Dedifferentiated amniotic fluid mesenchymal stem cell (primary cell): ENCODE measurements around the gene GPBP1.

Source experiments
- DNase-seq: peaks from one replicate; pipeline ENCODE4 v3.0.0-alpha.2; 2016; ENCODE audit errors: extremely low spot score

The GPBP1 gene

GRCh38 chr5:57210633-57211032 lies 36.8 kb downstream of the GPBP1 start:
- no peak for DNase-seq

DNA sequence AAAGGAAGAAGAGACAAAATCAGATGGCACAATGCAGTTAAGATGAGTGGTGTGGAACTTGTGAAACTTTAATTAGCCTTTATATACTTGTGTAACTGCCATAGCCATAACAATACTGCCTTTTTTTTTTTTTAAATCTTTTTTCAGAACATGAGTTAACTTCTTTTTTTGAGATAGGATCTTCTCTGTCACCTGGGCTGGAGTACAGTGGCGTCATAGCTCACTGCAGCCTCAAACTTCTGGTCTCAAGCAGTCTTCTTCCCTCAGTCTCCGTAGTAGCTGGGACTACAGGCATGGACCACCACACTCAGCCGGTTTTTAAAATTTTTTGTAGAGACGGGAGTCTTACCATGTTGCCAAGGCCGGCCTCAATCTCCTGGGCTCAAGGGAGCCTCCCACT lies 37.2 kb downstream of the GPBP1 start:
- DNase-seq: no peak

- no peak for DNase-seq
Measured at GRCh38 chr5:57215629-57216195, 41.9 kb downstream of the GPBP1 start.

DNA sequence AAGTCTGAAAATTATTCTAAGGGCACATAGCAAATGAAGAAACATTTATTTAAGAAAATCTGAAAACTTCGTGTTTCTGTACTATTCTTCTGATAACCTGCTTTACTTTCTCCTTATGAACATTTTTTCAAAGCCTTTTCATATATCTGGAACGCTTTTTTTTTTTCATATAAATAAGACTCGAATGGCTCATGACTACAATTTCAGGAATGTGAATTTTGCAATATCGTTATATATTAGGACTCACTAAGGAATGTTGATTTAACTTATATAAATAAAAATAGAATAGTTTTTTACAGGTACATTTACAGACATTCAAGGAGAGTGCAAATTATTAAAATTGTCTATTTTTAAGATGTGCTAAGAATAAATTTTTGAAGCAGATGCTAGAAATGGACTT lies 42.9 kb downstream of the GPBP1 start:
- peak; percentile 62 for DNase-seq

- DNase-seq: no peak
Measured at GRCh38 chr5:57219386-57219785, 45.5 kb downstream of the GPBP1 start.

GRCh38 chr5:57221049-57221568 lies 47.2 kb downstream of the GPBP1 start:
- DNase-seq: peak; percentile 84

DNA sequence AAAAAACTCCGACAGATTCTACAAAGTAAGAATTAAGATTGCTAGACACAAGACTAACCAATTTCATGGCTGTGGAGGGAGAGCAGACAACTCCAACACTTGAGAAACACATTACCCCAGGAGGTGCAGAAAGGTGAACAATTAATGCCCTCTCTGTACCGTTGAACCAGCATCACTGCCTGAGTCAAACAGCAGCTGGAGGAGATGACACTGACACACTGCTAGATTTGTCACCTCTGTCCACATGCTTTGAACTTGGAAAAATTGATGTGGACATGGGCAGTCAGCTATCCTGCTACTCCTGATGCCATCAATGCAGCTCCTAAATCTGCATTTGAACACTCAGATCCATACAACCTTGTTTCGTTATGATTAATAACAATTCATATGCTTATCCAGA lies 51.7 kb downstream of the GPBP1 start:
- no peak for DNase-seq

GRCh38 chr5:57229313-57229712 lies 55.5 kb downstream of the GPBP1 start:
- DNase-seq: no peak

DNA sequence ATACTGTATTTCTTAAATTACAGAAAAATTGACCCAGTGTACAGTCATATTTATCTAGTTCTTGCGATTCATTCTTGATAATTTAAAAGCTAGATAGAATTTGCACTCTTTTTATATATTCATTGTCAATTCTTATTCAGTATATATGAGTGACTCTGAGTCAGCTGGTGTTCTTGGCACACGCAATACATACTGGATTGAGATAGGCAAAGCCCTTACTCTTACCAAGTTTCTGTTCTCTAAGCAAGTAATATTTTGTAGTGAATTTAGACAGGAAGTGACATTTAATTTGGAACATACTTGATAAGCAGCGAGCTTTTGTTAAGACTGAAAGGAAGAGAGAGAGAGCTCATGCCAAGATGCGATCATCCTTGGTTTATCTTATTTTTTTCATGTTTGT lies 57.7 kb downstream of the GPBP1 start:
- no peak for DNase-seq

GRCh38 chr5:57232293-57233033 lies 58.6 kb downstream of the GPBP1 start:
- no peak for DNase-seq

DNA sequence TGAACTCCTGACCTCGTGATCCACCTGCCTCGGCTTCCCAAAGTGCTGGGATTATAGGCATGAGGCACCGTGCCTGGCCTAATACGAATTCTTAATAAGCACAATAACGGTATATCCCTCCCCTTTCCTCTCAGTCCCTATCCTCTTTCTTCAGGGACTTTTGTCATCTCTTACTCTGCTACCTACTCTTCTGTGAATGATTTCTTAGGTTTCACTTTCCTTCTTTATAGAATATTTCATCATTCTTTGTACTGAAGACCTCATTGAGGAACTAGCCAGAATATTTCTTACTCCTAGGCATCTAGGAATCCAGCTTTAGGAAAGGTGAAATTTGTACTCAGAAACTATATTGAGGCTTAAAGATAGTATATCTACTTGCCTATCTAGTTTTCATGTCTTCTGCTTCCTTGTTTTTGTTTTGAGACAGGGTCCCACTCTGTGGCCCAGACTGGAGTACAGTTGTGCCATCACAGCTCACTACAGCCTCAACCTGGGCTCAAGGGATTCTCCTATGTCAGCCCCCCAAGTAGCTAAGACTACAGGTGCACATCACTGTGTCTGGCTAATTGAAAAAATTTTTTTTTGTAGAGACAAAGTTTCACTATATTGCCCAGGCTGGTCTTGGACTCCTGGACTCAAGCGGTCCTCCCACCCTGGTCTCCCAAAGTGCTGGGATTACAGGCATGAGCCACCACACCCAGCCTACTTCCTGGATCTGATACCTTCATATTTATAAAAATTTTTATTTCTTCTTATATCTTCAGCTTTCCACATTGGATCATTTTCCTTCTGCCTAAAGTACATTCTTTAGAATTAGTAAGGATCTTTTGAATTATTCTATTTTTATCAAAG lies 69.7 kb downstream of the GPBP1 start:
- no peak for DNase-seq

DNA sequence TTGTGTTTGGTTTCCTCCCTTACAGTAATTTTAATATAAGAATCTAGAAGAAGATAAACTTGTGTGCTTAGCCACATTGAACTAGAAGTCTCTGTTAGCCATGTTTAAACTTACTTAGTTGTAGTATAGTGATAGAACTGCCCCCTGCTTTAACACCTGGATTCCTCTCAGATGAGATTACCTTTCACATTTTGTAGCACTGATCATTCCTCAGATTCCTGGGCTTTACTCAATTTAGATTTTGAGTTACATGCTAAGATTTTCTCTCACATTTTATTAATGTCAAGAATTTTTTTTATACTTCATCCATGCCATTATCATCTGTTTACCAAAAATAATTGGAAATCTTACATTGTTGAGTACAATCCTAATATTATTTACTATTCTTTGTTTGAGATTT lies 70.5 kb downstream of the GPBP1 start:
- DNase-seq: no peak

DNA sequence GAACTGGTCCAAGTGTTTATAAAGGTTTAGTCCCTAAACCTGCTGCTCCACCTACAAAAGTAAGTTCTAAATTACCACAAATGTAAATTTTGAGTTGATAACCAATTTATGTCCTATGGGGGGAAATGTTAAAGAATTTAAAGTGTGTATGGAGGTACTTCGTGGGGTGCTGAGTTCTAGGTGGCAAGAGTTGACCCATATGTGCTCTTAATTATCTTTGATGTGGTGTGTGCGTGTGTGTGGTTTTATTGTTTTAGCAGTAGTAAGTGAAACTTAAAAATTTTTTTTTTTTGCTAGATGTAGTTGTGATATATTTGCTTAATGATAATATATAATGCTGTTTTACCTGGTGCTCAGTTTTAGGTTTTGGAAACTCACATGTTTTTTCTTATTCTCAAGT lies 72.6 kb downstream of the GPBP1 start:
- no peak for DNase-seq

DNA sequence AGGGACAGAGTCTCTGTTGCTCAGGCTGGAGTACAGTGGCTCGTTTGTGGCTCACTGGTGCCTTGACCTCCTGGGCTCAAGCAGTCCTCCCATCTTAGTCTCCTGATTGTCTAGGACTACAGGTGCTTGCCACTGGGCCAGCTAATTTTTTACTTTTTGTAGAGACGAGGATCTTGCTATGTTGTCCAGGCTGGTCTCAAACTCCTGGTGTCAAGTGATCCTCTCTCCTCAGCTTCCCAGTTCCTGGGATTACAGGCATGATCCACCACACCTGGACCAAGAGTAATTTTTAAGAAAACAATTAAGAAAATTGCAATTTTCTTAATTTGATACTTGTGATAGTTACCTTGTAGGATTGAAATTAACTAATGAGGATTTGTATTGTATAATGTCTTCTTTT lies 73.9 kb downstream of the GPBP1 start:
- DNase-seq: no peak

- no peak for DNase-seq
Measured at GRCh38 chr5:57249265-57249874, 75.5 kb downstream of the GPBP1 start.

DNA sequence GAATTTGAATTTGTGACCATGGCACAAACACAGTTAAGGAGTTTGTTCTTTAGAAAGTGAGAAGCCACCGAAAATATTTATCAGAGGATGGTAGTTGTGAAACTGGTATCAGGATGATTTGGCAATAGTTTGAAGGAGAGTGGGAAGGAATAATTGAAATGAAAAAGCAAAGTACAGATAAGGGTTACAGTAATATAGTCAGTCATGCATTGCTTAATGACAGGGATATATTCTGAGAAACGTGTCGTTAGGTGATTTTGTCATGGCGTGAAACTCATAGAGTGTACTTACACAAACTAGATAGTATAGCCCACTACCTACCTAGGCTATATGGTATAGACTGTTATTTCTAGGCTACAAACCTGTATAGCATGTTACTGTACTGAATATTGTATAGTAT lies 84.2 kb downstream of the GPBP1 start:
- no peak for DNase-seq

- DNase-seq: no peak
Measured at GRCh38 chr5:57258943-57259342, 85.1 kb downstream of the GPBP1 start.

DNA sequence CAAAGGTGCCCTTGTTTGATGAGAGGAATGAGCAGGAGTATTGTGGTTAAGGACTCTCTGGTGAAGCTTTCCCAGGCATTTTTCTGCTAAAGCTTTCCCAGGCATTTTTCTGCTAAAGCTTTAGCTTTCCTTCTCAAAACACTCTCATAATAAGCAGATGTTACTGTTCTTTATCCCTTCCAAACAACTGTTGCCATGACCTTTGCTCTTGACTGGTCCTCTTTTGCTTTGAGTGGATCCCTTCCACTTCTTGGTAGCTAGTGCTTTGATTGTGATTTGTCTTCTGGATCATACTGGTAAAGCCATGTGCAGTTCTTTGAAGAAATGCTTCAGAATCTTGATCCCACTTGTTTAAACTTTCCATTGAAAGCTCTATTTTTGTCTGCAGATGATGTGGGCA lies 85.8 kb downstream of the GPBP1 start:
- no peak for DNase-seq

DNA sequence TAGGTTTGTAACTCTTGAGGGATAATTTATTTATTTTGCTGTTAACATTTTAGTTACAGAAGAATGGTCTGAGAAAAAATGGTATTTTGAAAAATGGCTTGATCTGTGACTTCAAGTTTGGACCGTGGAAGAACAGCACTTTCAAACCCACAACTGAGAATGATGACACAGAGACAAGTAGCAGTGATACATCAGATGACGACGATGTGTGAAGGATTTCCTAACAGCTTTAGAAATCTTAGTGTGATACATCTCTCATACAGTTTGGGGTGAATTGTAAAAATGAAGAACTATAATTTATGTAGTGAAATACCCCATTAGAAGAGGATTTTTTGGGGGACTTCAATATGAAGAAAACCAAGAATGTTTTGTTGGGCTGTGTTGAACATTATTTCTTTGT lies 88.7 kb downstream of the GPBP1 start:
- no peak for DNase-seq

- DNase-seq: no peak
Measured at GRCh38 chr5:57267805-57268204, 93.9 kb downstream of the GPBP1 start.

GRCh38 chr5:57276353-57276752 lies 102.5 kb downstream of the GPBP1 start:
- no peak for DNase-seq

DNA sequence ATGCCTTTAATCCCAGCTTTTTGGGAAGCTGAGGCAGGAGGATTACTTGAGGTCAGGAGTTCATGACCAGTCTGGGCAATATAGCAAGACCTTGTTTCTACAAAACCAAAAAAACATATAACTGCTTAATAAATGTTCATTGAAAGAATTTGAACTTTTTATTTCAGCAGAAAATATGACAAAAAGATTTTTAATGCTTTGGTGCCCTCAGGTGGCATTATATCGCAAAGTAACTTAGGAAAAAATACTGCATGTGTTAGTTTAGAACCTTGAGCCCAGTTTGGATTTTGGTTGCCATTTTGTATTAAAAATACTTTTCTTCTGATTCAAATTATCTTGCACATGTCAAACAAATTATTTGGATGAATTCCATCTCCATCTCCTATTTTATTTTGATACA lies 103.2 kb downstream of the GPBP1 start:
- DNase-seq: peak; percentile 57
